Transverse colon (tissue), 4 donors: ENCODE results near the gene FNIP2.

ENCODE experiments used
- CTCF ChIP-seq, 5 experiments: fragments of 200-600 bp in 3 of 5; fragments of 450-650 bp in 2 of 5; sonication (generic) in 3 of 5; IDR thresholded peaks; 1 replicate in 2 of 5; 2 replicates in 3 of 5; pipeline ENCODE4 v1.5.1; 2016 to 2017; ENCODE audit warnings: antibody characterized with exemption in 5 of 5, inconsistent platforms in 3 of 5, mild to moderate bottlenecking in 2 of 5, moderate library complexity in 1 of 5
- EP300 ChIP-seq: sonication (generic); formaldehyde crosslinking; IDR thresholded peaks from one replicate; pipeline ENCODE4 v1.6.1; 2017; ENCODE audit warnings: antibody characterized with exemption, low read depth
- POLR2AphosphoS5 ChIP-seq, 3 donors: sonication (generic); formaldehyde crosslinking; IDR thresholded peaks; one replicate each; pipeline ENCODE4 v1.6.1; 2016; ENCODE audit warnings: antibody characterized with exemption in 3 of 3

- TF ChIP-seq CTCF (IDR thresholded peaks at IDR 0.05) (no peak), EP300 (no peak), POLR2AphosphoS5 (IDR thresholded peaks at IDR 0.05) (no peak)
These were observed 72.7 kb downstream of the FNIP2 start for GRCh38 chr4:158841540-158841939.
